Measurements from ENCODE around the gene MYCN. TPM values are rescaled to one million over a fixed set of nuclear protein-coding genes. Genes with fewer than 3 reads are reported as not detected.

The MYCN gene
- total and polyA plus RNA-seq, 2 of the 8 experiments (the other 6 are each of a cell fraction or from before 2014, with no cell fraction given): 87.8 to 137 TPM

DNA sequence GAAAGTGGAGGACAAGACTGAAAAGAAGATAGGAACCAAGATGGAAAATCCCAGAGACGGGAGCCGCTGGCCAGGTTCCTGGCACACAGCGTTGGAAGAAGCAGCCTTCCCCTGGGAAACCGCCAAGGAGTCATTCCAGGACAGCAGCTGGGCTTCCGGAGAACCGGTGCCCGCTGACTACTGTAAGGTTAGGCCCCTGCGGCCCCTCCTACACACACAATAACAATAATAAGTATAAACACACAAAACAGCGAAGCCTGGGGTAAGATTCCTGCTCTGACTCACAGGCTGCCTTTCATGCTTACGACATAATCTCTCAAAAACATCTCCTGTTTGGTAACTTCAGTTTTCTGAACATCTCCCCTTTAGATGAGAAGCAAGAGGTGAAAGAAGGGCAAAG is 28.1 kb upstream of the MYCN start (continued):
- TF ChIP-seq, protein P1, sequence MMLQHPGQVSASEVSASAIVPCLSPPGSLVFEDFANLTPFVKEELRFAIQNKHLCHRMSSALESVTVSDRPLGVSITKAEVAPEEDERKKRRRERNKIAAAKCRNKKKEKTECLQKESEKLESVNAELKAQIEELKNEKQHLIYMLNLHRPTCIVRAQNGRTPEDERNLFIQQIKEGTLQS (IDR thresholded peaks at IDR 0.05; ENCODE audit: insufficient read depth, low read depth, low read length): no peak
- TF ChIP-seq, protein P2, sequence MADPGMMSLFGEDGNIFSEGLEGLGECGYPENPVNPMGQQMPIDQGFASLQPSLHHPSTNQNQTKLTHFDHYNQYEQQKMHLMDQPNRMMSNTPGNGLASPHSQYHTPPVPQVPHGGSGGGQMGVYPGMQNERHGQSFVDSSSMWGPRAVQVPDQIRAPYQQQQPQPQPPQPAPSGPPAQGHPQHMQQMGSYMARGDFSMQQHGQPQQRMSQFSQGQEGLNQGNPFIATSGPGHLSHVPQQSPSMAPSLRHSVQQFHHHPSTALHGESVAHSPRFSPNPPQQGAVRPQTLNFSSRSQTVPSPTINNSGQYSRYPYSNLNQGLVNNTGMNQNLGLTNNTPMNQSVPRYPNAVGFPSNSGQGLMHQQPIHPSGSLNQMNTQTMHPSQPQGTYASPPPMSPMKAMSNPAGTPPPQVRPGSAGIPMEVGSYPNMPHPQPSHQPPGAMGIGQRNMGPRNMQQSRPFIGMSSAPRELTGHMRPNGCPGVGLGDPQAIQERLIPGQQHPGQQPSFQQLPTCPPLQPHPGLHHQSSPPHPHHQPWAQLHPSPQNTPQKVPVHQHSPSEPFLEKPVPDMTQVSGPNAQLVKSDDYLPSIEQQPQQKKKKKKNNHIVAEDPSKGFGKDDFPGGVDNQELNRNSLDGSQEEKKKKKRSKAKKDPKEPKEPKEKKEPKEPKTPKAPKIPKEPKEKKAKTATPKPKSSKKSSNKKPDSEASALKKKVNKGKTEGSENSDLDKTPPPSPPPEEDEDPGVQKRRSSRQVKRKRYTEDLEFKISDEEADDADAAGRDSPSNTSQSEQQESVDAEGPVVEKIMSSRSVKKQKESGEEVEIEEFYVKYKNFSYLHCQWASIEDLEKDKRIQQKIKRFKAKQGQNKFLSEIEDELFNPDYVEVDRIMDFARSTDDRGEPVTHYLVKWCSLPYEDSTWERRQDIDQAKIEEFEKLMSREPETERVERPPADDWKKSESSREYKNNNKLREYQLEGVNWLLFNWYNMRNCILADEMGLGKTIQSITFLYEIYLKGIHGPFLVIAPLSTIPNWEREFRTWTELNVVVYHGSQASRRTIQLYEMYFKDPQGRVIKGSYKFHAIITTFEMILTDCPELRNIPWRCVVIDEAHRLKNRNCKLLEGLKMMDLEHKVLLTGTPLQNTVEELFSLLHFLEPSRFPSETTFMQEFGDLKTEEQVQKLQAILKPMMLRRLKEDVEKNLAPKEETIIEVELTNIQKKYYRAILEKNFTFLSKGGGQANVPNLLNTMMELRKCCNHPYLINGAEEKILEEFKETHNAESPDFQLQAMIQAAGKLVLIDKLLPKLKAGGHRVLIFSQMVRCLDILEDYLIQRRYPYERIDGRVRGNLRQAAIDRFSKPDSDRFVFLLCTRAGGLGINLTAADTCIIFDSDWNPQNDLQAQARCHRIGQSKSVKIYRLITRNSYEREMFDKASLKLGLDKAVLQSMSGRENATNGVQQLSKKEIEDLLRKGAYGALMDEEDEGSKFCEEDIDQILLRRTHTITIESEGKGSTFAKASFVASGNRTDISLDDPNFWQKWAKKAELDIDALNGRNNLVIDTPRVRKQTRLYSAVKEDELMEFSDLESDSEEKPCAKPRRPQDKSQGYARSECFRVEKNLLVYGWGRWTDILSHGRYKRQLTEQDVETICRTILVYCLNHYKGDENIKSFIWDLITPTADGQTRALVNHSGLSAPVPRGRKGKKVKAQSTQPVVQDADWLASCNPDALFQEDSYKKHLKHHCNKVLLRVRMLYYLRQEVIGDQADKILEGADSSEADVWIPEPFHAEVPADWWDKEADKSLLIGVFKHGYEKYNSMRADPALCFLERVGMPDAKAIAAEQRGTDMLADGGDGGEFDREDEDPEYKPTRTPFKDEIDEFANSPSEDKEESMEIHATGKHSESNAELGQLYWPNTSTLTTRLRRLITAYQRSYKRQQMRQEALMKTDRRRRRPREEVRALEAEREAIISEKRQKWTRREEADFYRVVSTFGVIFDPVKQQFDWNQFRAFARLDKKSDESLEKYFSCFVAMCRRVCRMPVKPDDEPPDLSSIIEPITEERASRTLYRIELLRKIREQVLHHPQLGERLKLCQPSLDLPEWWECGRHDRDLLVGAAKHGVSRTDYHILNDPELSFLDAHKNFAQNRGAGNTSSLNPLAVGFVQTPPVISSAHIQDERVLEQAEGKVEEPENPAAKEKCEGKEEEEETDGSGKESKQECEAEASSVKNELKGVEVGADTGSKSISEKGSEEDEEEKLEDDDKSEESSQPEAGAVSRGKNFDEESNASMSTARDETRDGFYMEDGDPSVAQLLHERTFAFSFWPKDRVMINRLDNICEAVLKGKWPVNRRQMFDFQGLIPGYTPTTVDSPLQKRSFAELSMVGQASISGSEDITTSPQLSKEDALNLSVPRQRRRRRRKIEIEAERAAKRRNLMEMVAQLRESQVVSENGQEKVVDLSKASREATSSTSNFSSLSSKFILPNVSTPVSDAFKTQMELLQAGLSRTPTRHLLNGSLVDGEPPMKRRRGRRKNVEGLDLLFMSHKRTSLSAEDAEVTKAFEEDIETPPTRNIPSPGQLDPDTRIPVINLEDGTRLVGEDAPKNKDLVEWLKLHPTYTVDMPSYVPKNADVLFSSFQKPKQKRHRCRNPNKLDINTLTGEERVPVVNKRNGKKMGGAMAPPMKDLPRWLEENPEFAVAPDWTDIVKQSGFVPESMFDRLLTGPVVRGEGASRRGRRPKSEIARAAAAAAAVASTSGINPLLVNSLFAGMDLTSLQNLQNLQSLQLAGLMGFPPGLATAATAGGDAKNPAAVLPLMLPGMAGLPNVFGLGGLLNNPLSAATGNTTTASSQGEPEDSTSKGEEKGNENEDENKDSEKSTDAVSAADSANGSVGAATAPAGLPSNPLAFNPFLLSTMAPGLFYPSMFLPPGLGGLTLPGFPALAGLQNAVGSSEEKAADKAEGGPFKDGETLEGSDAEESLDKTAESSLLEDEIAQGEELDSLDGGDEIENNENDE (IDR thresholded peaks at IDR 0.05; ENCODE audit: insufficient replicate concordance, low read length): no peak
- TF ChIP-seq KDM5A (IDR thresholded peaks at IDR 0.05; ENCODE audit: low read length): no peak
